GM20431 (cell line): ENCODE data around the gene NPHP4.

Experiments used
- in situ Hi-C: fragments of 300-500 bp; cut with MseI, MboI; formaldehyde crosslinking; loops from one replicate; pipeline ENCODE4 v1.15.0; 2020; ENCODE audit warnings: low sequenced_read_pairs; ENCODE audit not compliant: unreplicated experiment

The NPHP4 gene

DNA sequence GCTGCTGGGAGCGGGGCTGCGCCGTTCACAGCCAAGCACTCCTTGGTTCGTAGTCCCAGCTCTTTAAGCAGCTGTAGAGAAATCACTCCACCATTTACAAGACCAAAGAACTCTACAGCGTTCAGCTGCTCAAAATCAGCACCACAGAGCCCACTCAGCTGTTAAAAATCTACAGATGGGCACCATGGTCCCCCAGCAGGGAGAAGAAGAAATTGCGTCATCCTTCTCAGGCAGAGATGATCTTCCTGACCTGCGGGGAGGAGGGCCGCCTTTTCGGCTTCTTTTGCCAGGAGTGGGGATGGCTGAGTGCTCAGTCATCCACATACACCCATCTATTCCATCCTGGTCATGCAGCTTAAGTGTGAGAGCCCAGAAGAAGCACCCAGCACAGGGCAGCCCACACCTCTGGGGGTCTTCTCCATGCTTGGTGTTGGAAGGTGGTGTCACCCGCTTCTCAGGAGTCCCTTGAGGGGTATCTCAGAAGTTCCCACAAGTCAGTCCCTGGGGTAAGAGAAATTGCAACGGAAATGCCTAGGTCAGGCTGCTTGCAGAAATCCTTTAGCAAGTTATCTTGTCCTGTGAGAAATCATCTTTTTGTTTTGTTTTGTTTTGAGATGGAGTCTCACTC, 163.8 kb downstream of the NPHP4 start:
- in situ Hi-C loops: no loop called here

DNA sequence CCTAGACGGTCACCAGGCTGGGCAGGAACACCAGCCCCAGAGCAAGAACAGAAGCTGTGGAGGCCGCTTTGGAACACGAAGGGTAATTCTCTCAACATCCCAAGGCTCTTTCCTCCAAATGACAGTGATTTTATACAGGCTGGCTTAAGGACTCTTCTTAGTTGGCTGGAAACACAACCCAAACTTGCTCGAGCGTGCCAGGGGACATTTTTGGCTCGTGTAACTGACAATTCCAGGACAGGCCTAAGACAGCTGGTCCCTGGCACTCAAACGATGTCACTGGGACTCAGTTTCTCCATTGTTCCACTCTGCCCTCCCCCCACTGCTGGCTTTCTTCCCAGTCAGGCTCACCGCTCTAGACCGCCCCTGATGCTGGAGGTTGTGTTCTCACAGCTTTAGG, 164.7 kb downstream of the NPHP4 start:
- in situ Hi-C loops: no loop called here

DNA sequence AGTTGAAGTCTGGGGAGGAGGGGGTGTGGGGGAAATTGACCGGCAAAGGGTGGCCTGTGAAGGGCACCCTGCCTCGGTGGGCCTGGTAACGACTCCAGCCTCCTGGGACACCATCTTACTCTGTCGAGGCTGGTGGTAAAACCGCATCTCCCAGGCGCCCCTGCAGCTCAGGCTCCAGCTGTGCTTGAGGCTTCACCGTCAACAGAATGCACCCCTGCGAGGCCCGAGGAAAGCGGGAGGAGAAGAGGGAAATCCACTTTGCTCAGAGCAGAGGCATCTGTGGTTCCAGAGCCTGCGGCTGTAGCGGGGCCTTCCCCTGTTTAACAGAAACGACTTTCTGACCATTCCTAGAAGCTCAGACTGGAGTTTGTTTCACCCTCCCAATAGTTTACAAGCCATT, 165.6 kb downstream of the NPHP4 start:
- in situ Hi-C loops: no loop called here

DNA sequence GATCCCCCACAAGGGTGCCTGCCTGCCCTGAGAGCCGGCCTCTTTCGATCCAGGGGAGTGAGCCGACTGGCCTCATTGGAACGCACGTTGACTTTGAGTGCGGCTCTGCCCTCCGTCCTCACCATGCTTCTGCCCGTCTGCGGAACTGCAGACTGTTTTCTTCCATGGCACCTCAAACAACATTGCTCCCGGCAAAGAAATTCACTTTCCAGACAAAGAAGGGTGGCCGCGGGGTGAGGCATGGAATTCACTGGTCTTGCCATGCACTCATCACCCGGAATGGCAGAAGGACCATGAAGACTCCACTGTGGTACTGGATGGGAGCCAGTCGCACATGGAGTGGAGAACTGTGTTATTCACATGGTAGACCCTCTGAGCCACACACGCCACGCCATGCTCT, 169.5 kb downstream of the NPHP4 start:
- in situ Hi-C loops: no loop called here

DNA sequence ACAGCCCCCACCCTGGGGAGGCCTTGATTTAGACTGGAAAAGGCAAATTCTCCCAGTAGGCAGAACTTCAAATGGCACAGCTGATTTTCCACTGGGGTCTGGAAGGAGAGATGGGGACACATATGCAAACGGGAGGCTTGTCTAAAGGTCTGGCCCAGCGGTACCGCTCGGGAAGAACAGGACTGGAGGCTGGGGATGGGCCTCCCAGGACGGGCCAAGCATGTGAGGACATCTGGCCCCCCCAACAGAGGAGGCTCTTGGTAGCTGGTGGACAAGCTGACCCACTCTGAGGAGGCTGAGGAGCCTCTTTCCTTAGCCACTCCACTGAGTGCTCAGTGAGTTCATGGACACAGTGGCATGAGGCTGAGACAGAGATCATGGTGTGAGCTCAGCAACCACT, 170.0 kb downstream of the NPHP4 start:
- in situ Hi-C loops: no loop called here

DNA sequence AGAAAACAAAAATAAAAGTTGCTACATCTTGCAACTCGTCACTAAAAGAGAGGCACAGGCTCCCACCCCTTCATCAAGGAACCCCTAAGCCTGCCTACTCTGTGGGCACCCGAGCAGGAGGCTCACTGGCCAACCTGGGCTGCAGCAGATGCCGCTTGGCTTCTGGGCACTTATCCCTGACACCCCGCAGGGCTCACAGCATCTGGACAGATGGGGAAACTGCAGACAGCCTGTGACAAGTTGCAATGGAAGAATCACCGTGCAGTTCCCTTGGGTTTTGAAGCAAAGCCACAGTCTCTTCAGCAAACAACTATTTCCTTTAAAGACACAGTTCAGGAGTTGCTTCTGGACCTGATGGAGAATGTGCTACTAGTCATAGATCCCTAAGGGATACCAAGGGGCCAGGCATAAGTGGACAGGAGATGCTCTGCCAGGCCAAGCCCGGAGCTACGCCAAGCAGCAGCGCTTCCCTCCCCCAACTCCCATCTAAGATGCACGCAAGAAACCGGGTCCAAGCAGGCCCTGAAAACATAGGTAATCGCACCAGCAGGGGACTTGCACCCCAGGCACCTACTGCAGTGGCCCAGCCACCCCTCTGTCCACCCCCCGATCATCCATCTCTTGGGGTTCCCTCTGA, 170.6 kb downstream of the NPHP4 start:
- in situ Hi-C loops: no loop called here

DNA sequence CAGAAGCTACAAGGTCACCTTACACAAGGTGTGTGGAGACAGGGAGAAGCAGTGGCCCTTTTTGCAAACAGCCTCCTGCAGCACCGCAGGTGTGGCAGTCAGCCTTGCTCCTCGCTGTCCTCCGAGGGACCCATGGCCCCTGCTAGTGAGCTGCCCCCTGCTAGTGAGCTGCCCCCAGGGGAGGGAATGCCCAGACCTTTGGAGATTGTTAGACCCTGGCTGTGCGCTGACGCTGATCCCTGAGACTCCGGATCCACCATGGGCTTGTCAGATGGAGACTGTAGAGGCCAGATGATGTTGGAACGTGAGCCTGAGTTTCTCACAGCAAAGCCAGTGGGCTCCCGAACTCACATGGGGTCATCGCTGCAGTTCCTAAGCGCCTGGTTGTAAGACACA, 172.2 kb downstream of the NPHP4 start:
- in situ Hi-C loops: no loop called here

DNA sequence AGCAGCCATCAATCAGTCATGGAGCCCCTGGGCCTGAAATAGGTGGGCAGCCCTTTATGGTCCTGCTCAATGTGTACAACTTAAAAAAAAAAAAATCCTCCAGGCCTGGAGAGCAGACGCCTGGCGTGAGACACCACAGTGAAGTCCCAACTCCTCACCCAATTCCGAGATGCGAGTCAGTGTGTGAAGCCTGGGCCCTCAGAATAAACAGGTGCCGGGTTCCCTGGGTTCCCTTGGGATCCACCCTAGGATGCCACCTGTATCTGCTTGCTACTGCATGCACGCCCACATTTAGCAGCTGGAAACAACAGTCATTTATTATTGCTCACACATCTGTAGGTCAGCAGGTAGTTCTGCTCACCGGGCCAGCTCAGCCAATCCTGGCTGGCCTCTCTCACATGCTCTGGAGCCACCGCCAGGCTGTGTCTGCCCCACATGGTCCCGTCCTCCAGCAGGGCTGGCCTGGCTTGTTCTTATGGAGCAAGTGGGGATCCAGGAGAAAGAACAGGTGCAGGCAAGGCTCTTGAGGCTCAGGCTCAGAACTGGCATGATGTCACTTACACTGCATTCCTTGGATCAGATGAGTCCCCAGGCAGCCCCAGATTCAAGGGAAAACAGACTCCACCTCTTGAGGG, 172.7 kb downstream of the NPHP4 start:
- in situ Hi-C loops: no loop called here

DNA sequence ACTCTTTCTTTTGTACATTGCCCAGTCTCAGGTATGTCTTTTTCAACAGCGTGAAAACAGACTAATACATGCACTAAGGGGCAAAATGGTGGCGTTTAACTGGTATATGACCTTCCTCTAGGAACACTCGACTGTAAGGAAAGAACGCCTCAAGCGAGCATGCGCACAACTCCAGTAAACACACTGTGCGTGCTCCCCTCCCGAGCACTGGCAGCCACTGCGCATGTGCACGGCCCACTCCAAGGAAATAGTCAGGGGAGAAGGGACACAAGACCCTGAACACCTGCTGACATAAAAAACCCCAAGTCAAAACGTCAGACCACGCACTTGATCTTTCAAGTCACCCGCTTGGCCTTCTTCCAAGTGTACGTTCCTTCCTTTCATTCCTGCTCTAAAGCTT, 173.5 kb downstream of the NPHP4 start:
- in situ Hi-C loops: no loop called here

DNA sequence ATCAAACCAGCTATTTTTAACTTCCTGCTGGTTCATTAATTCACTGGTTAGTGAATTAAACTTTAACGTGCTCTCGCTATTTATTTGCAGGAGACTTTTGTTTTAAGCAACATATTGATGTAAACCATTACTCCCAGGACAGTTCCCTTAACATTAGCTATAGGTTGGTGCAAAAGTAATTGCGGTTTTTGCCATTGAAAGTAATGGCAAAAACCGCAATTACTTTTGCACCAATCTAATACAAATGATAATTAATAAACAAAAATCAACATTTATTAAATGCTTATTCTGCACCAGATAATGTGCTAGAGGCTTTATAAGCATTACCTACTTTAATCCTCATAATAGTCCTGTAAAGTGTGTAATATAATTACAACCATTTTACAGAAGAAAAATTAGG, 176.5 kb downstream of the NPHP4 start:
- in situ Hi-C loops: no loop called here

DNA sequence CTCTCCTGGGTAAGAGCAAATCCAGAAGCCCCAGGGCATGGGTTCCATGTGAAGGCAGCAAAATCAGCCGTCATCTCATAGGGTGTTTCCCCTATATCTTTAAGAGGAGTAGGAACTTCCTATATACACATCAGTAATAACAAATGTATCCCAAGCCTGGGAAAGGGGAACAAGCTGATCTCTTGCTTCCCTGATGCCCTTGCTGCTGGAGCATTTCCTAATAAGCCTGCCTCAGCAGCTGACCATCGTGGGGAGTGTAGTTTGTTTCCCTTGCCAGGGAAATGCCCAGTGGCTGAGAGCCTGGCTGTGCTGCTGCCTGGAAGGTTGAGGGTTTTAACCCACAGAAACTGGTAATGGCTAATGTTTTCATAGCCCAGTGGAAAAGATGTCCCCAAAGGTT, 177.0 kb downstream of the NPHP4 start:
- in situ Hi-C loops: no loop called here

DNA sequence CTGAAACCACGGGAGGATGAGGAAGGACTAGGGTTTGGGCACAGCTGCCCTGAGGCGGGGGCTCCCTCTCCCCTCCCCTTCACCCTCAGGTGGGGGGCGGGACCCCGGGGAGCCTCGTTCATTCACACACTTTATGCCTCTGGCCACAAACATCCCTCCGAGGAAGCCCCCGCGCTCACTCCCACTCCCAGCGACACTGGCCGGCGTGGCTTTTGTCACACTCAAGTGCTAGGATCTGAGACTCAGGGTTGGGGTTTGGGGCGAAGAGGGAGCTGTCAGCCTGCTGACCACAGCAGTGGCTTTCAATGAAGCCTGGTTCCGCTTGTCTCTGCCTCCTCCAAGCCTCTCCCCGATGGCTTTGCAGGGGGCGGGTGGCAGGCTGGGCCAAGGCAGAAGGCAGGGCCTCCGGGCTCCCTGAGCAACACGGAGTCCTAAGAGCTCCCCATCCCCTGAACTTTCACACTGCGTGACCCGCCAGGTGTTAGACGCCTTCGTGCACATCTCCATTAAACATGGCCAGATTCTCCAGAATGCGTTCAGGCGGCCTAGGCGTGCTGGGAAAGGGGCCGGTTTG, 178.1 kb downstream of the NPHP4 start:
- in situ Hi-C loops: no loop called here

DNA sequence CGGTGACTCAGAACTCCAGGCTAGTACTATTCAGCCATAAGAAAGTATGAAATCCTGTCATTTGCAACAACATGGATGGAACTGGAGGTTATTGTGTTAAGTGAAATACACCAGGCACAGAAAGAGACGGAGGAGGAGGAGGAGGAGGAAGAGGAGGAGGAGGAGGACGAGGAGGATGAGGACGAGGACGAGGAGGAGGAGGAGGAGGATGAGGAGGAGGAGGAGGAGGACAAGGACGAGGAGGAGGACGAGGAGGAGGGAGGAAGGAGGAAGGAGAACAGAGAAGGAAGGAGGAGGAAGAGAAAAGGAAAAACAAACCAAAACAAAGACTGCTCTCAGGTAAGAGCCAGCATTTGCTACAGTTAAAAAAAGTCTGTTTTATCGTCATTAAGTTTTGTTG, 178.7 kb downstream of the NPHP4 start:
- in situ Hi-C loops: no loop called here
